Ectodermal cell (in vitro differentiated cells): ENCODE data around the gene SLC5A11.

Experiments
- H3K27ac ChIP-seq: 2 replicates; pipeline ENCODE4 v1.7.0; 2013; ENCODE audit warnings: mild to moderate bottlenecking, low read depth, low read length; ENCODE audit not compliant: insufficient read depth, poor library complexity, severe bottlenecking
- H3K27me3 ChIP-seq: 2 replicates; pipeline ENCODE4 v1.7.0; 2013; ENCODE audit warnings: mild to moderate bottlenecking, low read length; ENCODE audit not compliant: insufficient read depth, control insufficient read depth, poor library complexity, severe bottlenecking
- H3K36me3 ChIP-seq: one replicate; pipeline ENCODE4 v1.7.0; 2013; ENCODE audit warnings: low read length; ENCODE audit not compliant: control insufficient read depth, insufficient read depth
- H3K4me1 ChIP-seq: one replicate; pipeline ENCODE4 v1.7.0; 2013; ENCODE audit warnings: low read length; ENCODE audit not compliant: control insufficient read depth, insufficient read depth
- H3K4me3 ChIP-seq: 2 replicates; pipeline ENCODE4 v1.7.0; 2013; ENCODE audit warnings: low read depth, low read length, control low read depth; ENCODE audit not compliant: insufficient read depth
- H3K9me3 ChIP-seq: 2 replicates; pipeline ENCODE4 v1.7.0; 2013; ENCODE audit warnings: mild to moderate bottlenecking, low read length, moderate library complexity; ENCODE audit not compliant: control insufficient read depth
- WGBS, 2 experiments: methylation state at CpG; one replicate each; pipeline ENCODE4 v1.1.7; 2013; ENCODE audit warnings: missing lambda C conversion rate in 2 of 2; 5-methylcytosine and 5-hydroxymethylcytosine counted together

The SLC5A11 gene

DNA sequence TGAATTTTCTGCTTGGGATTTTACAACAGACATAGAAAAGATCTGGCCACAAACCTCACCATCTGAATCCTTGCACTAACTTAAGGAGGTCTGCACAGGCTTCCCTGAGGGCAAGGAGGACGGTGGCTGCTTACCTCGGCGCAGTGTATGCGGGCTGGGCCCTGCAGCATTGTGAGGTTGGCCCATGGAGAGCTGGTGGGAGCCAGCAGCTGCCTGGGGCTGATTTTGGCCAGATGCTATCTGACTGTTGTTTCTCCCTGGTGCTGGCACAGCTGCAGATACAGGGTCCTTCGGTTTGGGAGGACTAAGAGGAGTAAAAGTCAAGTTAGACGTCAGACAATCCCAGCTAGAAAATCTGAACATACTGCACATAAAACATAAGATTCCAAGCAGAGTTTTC lies 89.6 kb downstream of the SLC5A11 start:
- no peaks in the 10 kb centered on the region for H3K9me3 ChIP-seq
- H3K4me3 ChIP-seq, result no peak overlapping the region
- 96 to 97% methylated on average over 6 of the region's 6 CpGs for WGBS, 2 experiments
- H3K4me1 ChIP-seq, result no peaks in the 10 kb centered on the region
- H3K27me3 ChIP-seq, result no peaks in the 10 kb centered on the region
- no peak overlapping the region for H3K27ac ChIP-seq
- peaks cover 45% of the 10 kb centered on the region for H3K36me3 ChIP-seq

DNA sequence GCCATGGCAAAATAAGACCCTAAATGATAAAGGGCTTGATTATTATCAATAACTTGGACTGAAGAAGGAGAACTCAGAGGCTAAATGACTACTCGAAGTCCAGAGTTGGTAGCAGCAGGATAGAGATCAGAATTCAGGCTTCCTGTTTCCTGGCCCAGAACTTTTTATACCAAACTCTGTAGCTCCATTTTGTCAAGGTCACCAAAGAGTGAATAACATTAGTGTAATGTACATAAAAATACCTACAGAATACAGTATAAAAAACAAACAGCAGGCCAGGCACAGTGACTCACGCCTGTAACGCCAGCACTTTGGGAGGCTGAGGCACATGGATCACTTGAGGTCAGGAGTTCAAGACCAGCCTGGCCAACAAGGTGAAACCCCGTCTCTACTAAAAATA lies 90.4 kb downstream of the SLC5A11 start:
- Histone ChIP-seq H3K27me3 (no peaks in the 10 kb centered on the region), H3K4me1 (no peaks in the 10 kb centered on the region), H3K36me3 (peaks cover 39% of the 10 kb centered on the region), H3K27ac (no peak overlapping the region), H3K9me3 (no peaks in the 10 kb centered on the region), H3K4me3 (no peak overlapping the region)
- WGBS, 2 experiments, result 87 to 94% methylated on average over 4 of the region's 4 CpGs

DNA sequence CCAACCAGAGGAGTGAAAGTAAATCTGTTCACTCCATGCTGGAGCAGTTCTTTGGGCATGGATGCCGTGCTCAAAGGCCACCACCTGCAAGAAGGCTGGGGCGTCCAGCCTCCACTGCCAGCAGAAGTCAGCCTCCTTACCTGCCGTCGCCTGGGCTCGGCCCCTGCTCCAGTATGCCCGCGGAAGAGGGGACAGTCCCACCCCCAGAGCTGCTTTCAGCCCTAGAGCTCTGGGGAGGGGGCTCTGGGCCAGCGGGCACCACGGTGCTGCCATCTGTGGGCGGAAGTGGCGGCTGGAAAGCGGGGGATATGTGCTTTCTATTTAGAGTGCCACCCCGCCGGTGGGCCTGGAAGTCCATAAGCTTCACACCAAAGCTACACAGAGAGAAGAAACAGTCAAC lies 93.5 kb downstream of the SLC5A11 start:
- Histone ChIP-seq H3K27ac (no peak overlapping the region), H3K9me3 (no peaks in the 10 kb centered on the region), H3K36me3 (peaks cover 36% of the 10 kb centered on the region), H3K4me1 (no peaks in the 10 kb centered on the region), H3K27me3 (no peaks in the 10 kb centered on the region), H3K4me3 (no peak overlapping the region)
- 95 to 98% methylated on average over 14 of the region's 14 CpGs for WGBS, 2 experiments

DNA sequence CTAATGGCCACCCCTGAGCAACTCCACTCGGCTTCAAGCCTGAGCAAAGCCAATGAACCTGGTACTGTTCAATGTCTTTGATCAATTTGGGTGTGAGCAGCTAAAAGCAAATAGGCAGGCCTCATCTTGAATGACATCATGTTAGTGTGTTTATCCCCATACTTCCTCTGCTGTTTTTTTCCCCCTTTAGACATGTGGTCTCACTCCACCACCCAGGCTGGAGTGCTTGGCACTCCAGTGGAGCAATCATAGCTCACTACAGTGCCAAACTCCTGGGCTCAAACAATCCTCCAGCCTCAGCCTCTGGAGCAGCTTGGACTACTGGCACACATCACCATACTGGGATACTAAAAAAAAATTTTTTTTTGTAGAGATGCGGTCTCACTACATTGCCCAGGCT lies 94.0 kb downstream of the SLC5A11 start:
- Histone ChIP-seq H3K4me3 (no peak overlapping the region), H3K27ac (no peak overlapping the region), H3K9me3 (no peaks in the 10 kb centered on the region), H3K36me3 (peaks cover 32% of the 10 kb centered on the region), H3K27me3 (no peaks in the 10 kb centered on the region), H3K4me1 (no peaks in the 10 kb centered on the region)
- 94% methylated on average over 2 of the region's 2 CpGs for WGBS, 2 experiments

DNA sequence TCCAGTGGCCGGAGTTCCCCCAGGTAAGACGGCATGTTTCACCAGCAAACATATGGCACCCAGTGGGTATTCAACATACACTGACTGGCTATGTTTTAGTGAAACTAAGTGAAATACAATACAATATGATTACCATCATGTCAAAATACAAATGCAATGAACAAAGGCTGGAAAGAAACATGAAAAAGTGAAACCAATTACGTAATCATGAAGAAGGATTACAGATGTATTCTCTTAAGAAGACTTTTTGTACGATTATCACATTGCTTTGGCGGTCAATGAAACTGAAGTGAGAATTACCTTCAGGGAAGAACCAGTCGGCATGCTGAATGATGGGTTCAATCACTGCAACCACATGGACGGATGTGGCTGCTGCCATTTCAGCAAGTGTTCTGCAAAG lies 97.7 kb downstream of the SLC5A11 start:
- Histone ChIP-seq H3K4me3 (no peak overlapping the region), H3K27me3 (no peaks in the 10 kb centered on the region), H3K36me3 (peaks cover 45% of the 10 kb centered on the region), H3K9me3 (no peaks in the 10 kb centered on the region), H3K4me1 (no peaks in the 10 kb centered on the region), H3K27ac (no peak overlapping the region)
- WGBS, 2 experiments, result 96 to 99% methylated on average over 7 of the region's 7 CpGs

DNA sequence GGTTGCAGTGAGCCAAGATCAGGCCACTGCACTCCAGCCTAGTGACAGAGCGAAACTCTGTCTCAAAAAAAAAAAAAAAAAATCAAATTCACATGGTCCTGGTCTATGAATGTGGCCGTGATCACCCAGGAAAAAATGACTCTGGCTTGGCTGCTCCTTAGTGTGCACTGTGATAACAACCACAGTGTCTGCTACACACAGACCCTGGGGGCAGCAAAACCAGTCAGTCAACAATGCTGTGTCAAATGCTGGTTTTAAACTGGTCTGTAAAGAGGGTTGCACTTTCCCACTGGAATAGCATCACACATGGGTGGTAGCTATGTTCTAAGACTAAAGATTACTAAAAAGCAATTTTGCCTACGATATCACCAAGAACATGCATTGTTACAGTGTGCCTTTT lies 98.4 kb downstream of the SLC5A11 start:
- Histone ChIP-seq H3K9me3 (no peaks in the 10 kb centered on the region), H3K27ac (no peak overlapping the region), H3K27me3 (no peaks in the 10 kb centered on the region), H3K4me3 (no peak overlapping the region), H3K4me1 (no peaks in the 10 kb centered on the region), H3K36me3 (peaks cover 41% of the 10 kb centered on the region)
- 92 to 96% methylated on average over 2 to 3 of the region's 3 CpGs for WGBS, 2 experiments

DNA sequence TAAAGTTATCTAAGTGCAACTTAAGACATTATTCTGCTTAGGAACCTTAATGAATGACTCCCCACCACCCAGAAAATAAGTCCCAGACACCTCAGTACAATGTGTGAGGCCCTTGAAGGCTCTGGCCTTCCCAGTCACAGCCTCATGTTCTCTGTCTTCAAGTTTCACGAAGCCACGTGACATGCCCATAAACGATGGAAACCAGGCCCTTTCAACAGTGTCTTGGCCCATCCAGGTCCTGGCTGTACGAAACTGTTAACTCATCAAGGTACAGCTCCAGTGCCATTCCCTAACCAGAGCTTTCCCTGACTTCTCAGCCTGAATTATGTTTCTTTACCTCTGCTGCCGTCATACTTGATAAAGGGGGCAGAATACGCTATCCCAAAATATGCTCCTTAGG lies 100.4 kb downstream of the SLC5A11 start:
- no peak overlapping the region for H3K4me3 ChIP-seq
- WGBS, 2 experiments, result 94 to 95% methylated on average over 6 of the region's 6 CpGs
- no peaks in the 10 kb centered on the region for H3K27me3 ChIP-seq
- no peaks in the 10 kb centered on the region for H3K9me3 ChIP-seq
- H3K36me3 ChIP-seq, result peaks cover 42% of the 10 kb centered on the region
- H3K4me1 ChIP-seq, result no peaks in the 10 kb centered on the region
- no peak overlapping the region for H3K27ac ChIP-seq

DNA sequence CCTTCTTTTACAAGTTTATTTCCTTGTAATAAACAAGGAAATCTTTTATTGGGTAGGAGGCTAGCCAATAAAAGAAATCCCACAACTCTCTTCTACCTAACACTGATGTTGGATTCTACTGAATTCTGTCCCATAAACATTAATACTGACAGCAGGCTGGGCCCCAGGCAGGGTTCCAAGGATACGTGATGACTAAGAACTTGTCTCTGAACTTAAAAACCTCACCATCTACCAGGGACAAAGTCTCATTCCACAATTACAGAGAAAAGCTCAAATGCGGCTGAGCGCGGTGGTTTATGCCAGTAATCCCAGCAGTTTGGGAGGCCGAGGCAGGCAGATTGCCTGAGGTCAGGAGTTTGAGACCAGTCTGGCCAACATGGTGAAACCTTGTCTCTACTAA lies 104.5 kb downstream of the SLC5A11 start:
- WGBS, 2 experiments, result 92 to 97% methylated on average over 5 of the region's 5 CpGs
- no peak overlapping the region for H3K27ac ChIP-seq
- H3K27me3 ChIP-seq, result no peaks in the 10 kb centered on the region
- no peaks in the 10 kb centered on the region for H3K9me3 ChIP-seq
- H3K4me3 ChIP-seq, result no peak overlapping the region
- no peaks in the 10 kb centered on the region for H3K4me1 ChIP-seq
- peaks cover 45% of the 10 kb centered on the region for H3K36me3 ChIP-seq

DNA sequence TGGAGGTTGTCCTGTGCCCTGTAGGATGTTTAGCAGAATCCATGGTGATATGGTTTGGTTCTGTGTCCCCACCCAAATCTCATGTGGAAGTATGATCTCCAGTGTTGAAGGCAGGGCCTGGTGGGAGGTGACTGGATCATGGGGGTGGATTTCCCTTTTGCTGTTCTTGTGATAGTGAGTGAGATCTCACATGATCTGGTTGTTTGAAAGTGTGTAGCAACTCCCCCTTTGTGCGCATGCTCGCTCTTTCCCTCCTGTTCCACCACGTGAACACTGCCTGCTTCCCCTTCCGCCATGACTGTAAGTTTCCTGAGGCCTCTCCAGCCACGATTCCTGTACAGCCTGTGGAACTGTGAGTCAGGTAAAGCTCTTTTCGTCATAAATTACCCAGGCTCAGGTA lies 107.5 kb downstream of the SLC5A11 start:
- WGBS, 2 experiments, result 92 to 93% methylated on average over 6 of the region's 6 CpGs
- Histone ChIP-seq H3K9me3 (no peaks in the 10 kb centered on the region), H3K27me3 (no peaks in the 10 kb centered on the region), H3K27ac (no peak overlapping the region), H3K4me3 (no peak overlapping the region), H3K4me1 (no peaks in the 10 kb centered on the region), H3K36me3 (peaks cover 33% of the 10 kb centered on the region)

DNA sequence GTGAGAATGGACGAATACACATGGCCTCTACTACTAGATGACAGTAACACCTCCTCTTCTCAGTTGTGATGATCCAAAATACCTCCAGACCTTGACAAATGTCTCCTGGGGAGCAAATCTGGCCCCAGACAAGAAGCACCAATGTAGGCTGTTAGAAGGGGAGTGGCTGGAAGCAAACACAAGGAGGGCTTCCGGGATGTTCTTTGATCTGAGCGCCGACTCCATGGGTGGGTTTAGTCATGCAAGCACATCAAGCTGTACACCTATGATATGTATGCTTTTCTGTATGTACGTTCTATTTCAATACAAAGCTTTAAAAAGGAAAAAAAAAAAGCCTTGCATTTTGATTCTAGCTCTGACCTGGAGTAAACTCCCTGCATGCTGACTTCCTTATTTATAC lies 108.0 kb downstream of the SLC5A11 start:
- Histone ChIP-seq H3K4me3 (no peak overlapping the region), H3K36me3 (peaks cover 34% of the 10 kb centered on the region), H3K27me3 (no peaks in the 10 kb centered on the region), H3K4me1 (no peaks in the 10 kb centered on the region), H3K9me3 (no peaks in the 10 kb centered on the region), H3K27ac (no peak overlapping the region)
- whole genome bisulfite sequencing, 2 experiments, result 93 to 94% methylated on average over 4 to 5 of the region's 5 CpGs

DNA sequence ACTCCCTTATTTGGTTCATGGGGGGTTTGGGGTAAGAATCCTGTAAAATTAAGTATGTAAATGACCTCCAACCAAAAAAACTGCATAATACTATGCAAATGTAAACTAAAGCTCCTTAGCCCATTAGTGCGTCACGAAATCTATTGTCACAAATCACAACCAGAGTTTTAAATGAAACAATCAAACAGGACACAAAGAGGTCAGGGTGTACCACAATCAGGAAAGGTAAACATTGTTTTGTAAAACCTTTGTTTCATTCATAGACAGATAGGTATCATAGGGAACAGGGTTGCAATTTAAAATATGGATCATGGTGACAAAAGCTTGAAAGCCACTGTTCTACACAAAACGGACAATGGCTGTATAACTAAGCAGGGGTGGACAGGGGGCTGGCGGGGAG lies 108.4 kb downstream of the SLC5A11 start:
- Histone ChIP-seq H3K4me3 (no peak overlapping the region), H3K4me1 (no peaks in the 10 kb centered on the region), H3K27me3 (no peaks in the 10 kb centered on the region), H3K27ac (no peak overlapping the region), H3K36me3 (peaks cover 37% of the 10 kb centered on the region), H3K9me3 (no peaks in the 10 kb centered on the region)
- 83 to 97% methylated on average over 4 of the region's 4 CpGs for WGBS, 2 experiments
